ENCODE measurements around the gene TBX2.
"Not testable (repeated sequence)": the region's sequence is repeated elsewhere in the genome, so short reads cannot be mapped to it uniquely, and the experiment has no call there.

TBX2 gene

DNA sequence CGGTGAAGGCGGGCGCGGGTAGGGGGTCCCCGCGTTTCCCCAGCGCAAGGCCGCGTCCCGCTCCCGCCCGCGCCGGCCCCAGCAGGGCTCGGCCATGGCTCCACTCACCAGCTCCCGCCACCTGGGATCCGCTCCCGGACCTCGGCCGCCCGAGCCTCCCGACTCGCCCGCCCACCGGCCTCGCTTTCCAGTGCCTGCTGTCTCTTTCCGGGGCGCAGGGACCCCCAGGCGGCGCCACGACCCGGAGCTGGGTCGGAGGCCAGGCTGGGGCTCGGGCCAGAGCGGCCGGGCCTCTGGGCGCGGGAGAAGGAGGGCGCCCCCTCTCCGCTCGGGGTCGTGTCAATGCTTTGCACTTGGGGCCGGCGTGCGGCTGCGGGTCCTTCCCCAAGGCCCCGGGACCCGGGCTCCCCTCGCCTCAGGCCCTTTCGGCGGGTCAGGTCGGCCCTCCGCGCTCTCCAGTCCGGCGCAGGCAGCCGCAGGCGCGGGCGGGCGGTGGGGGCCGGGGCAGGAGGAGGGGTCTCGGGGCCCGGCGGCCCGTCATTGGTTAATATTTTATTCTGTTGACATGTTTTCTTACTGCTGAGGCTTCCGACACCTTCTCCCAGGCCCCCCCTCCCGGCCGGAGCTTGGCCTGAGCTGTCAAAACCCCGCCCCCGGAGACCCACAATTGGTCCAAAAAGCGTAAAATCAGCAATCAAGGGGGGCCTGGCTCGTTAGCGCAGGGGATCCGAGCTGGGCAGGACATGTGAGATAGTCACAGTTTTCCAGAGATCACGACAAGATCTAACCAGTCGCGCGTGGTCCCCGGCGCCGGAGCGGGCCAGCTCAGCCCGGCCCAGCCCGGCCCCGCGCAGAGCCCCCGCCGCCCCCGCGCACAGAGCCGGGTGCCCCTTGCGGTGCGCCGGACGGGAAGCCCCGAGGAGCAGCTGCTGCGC lies at the start of gene TBX2:
TBX2 (plus strand) TSS at position 713 of the 935 bp plus-strand sequence. CDS start 334 bp downstream, outside the sequence.
- DNase-seq (ENCODE audit: insufficient read length, low spot score) (peak; percentile 100), FAIRE-seq (no peak)
- TF ChIP-seq POLR2A (IDR thresholded peaks at IDR 0.05; ENCODE audit: low read depth, low read length) = peak; percentile 86

DNA sequence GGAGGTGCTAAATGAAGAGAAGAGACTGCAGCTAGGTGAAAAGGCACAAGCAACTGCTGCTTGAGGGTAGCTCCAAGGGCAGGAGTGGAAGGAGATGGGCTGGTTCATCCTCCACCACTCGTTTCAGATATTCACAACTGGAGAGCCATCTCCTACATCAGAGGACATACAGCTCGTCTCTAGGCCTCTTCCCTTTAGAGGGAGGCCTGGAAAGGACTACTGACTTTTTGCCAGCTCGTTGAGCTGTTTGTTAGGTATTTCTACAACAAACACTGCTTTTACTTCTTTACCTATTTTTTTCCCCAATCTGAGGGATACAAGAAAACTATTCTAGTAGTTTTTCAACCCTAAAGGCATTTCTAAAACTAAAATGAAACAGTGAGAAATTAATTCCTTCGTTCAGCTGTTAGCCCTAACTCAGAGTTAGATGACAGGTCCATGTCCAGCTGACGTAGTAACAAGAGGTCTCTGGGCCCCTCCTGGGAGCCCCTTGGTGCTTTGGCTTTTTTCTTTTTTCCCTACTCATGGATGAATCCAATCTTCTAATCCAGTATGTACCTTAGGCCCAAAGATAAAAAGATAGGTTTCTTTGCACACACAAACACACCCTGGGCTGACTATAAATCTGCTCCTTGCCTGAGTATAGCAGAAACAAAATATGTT lies 47.8 kb upstream of the TBX2 start:
- FAIRE-seq = no peak
- DNase-seq (ENCODE audit: insufficient read length, low spot score) = no peak
- TF ChIP-seq POLR2A (IDR thresholded peaks at IDR 0.05; ENCODE audit: low read depth, low read length) = no peak

DNA sequence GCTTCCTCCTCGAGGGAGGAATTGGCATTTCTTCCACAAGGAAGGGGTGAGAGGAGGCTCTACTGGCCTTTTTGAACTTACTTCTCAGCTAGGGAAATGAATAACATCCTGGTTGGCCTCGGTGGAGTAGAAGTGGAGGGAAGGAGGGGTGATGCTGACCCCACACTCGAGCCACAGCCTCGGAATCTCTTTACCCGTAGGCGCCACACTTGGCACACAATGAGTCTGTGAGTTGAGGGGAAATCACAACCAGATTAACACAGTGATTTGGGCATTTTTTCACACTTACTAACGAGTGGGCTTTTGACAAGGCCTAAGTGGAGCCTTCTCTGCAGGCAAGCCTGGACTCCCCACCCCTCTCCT lies 47.3 kb upstream of the TBX2 start:
- no peak for FAIRE-seq

DNA sequence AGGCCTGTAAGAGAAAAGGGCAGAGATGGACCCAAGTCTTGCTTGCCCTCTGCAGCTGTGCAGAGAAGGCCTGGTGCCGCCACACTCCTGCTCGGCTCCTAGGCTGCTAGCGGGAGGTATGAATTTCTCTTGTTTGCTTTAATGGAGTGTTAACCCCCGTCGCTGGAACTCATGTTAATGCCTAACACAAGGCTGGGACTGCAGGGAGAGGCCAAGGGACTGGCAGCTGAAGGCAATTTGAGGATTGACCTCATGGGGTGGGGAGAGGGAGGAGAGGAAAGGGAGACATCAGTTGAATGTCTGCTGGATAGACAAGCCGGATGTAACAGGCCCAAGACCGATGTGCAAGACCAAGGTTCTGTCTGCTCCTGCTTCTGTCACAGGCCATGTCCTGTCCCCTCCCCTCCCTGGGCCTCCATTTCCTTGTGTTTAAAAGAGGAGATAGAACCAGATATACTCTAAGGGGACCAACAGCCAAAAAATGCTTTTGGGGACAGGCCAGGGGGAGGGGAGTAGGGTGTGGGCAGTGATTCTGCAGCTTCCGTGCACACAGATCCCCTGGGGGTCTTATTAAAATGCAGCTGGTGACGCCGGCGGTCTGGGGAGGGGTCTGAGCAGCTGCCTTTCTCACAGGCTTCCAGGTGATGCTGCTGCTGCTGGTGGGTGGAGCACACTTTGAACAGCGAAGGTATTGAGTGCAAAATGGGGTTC lies 46.7 kb upstream of the TBX2 start:
- DNase-seq (ENCODE audit: insufficient read length, low spot score) (no peak), FAIRE-seq (no peak)
- no peak for TF ChIP-seq POLR2A (IDR thresholded peaks at IDR 0.05; ENCODE audit: low read depth, low read length)

More for the DNA sequence above, 47.3 kb upstream of the TBX2 start:
- no peak for TF ChIP-seq POLR2A (IDR thresholded peaks at IDR 0.05; ENCODE audit: low read depth, low read length)
- DNase-seq (ENCODE audit: insufficient read length, low spot score) = no peak

DNA sequence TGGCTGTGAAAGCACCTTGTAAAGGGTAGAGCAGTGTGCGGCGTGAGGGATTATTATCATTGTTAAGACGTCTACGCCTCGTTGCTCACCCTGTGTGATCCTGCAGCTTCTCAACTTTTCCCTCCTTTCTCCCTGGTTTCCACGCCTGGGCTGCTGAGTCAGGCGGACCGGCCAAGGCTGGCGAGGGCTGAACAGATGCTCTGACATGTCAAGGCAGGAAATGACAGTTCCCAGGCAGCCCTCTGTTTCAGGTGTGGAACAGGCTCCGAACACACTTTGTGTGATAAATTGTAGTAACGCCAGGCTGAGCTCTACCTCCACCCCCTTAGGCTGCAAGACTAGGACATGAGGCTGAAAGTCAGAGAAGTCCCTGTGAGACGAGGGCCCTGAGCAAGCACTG lies 46.0 kb upstream of the TBX2 start:
- no peak for TF ChIP-seq POLR2A (IDR thresholded peaks at IDR 0.05; ENCODE audit: low read depth, low read length)

DNA sequence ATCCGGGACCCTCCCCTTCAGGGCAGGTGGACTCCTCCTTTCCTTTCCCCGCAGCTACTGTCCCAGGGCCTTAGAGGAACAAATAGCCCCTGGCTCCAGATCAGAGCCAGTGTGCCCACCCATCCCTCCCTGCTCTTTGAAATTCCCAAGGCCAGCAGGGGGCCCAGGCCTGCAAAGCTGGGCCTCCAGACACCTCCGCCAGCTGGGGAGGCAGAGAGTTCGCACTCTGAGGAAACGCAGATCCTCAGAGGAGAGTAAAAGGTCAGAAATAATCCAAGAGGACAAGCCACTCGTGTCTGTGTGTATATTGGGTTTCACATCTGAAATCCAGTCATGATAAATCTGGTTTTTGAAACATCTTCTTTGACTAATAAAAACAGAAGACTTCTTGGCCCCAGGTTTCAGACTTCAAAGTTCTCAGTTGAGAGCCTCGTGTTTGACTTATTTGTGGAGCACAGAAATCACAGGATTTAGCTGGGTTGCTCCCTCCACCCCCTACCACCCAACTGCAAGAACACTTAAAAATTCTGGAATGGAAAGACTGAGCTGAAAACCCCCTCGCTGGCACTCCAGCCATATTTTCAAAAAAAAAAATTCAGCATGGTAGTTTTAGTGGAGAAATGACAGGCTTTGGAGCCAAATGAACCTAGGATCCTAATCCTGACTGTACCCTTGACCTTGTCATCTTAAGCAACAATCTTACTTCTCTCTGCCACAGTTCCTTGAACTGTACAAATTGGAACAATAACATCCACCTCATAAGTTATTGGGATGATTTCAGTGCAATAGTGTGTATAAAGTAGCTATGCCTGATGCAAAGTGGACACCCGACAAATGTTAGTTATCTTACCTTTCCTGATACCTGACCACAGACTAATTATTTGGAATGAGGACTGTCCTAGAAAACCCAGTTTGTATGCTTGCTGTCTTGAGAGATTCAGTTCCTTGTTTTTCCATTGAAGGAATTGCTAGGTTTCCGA lies 44.5 kb upstream of the TBX2 start:
- DNase-seq (ENCODE audit: insufficient read length, low spot score) (no peak), FAIRE-seq (no peak)
- TF ChIP-seq POLR2A (IDR thresholded peaks at IDR 0.05; ENCODE audit: low read depth, low read length) = no peak

More for the DNA sequence above, 46.0 kb upstream of the TBX2 start:
- no peak for FAIRE-seq
- no peak for DNase-seq (ENCODE audit: insufficient read length, low spot score)

DNA sequence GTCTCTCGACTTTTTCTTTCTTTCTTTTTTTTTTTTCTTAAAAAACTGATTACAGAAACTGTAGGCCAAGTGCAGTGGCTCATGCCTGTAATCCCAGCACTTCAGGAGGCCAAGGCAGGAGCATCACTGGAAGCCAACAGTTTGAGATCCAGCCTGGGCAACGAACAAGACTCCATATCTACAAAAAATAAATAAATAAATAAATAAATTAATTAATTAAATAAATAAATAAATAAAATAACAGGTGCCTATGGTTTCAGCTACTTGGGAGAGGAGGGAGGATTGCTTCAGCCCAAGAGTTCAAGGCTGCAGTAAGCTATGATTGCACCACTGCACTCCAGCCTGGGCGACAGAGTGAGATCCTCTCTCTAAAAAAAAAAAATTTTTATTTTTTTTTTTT lies 42.6 kb upstream of the TBX2 start:
- FAIRE-seq; DNase-seq (ENCODE audit: insufficient read length, low spot score): not testable (repeated sequence)

DNA sequence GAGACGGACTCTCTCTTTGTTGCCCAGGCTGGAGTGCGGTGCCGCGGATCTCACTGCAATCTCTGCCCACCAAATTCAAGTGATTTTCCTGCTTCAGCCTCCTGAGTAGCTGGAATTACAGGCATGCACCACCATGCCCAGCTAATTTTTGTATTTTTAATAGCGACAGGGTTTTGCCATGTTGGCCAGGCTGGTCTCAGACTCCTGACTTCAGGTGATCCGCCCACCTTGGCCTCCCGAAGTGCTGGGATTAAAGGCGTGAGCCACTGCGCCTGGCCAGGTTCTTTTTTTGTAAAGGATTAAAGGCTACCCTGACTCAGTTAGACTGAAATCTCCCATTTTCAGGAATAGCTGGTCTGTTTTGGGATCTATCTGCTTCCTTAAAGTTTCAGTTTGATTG lies 40.1 kb upstream of the TBX2 start:
- DNase-seq (ENCODE audit: insufficient read length, low spot score); FAIRE-seq: not testable (repeated sequence)

DNA sequence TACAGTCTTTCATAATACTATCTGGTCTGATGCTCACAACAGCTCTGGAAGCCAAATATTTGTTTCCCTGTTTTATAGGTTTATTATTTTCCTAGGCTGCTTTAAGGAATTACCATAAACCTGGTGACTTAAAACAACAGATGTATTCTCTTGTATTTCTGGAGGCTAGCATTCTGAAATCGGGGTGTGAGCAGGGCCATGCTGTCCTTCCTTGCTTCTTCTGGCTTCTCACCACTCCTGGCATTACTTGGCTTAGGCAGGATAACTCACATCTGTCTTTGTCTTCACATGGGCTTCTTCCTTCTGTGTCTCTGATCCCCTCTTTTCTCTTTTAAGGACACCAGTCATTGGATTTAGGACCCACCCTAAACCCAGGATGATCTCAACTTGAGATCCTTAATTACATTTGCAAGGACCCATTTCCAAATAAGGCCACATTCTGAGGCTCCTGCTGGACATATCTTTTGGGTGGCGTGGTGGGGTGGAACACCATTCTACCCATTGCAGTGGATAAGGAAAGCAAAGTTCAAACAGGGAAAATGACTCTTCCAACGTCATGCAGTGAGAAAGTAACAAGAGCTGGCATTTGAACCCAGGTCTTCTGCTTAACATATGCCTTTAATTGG lies 39.2 kb upstream of the TBX2 start:
- FAIRE-seq = no peak
- no peak for DNase-seq (ENCODE audit: insufficient read length, low spot score)
- TF ChIP-seq POLR2A (IDR thresholded peaks at IDR 0.05; ENCODE audit: low read depth, low read length) = no peak

DNA sequence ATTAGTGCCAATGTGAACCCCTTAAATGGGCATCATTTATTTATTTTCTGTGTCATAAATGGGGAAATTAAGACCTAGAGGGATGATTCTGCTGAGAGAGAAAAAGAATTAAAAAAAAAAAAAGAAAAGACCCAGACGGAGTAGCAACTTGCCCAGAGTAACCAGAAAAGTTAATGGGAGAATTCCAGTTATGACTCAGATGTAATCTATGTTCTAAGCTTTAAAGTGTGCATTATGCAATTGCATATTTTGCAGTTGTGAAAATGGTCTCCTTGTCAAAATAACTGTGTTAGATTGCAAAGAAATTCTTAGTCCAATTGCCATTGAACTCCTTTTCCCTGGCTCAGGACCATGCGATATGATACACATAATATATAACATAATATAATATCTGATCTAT lies 38.6 kb upstream of the TBX2 start:
- FAIRE-seq = no peak
- no peak for TF ChIP-seq POLR2A (IDR thresholded peaks at IDR 0.05; ENCODE audit: low read depth, low read length)
- peak; percentile 61 for DNase-seq (ENCODE audit: insufficient read length, low spot score)

DNA sequence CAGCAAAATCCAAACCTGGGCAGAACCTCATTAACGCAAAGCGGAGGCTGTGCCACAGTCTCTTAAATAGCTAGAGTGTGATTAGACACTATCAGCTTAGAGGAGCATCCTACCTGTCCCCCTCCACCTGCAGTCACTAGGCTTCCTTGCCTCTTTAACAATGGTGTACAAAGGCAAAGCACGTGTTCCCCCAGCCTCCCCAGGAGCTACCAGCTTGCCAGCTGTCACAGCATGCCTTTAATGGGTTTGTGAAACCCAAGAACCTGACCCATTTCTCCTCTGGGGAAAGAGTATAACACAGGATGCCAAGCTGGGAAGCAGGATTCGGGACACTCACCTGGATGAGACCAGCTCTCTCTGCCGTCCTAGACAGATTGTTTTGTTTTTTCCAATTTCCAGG lies 37.2 kb upstream of the TBX2 start:
- TF ChIP-seq POLR2A (IDR thresholded peaks at IDR 0.05; ENCODE audit: low read depth, low read length) = no peak
- FAIRE-seq = no peak
- DNase-seq (ENCODE audit: insufficient read length, low spot score) = no peak

DNA sequence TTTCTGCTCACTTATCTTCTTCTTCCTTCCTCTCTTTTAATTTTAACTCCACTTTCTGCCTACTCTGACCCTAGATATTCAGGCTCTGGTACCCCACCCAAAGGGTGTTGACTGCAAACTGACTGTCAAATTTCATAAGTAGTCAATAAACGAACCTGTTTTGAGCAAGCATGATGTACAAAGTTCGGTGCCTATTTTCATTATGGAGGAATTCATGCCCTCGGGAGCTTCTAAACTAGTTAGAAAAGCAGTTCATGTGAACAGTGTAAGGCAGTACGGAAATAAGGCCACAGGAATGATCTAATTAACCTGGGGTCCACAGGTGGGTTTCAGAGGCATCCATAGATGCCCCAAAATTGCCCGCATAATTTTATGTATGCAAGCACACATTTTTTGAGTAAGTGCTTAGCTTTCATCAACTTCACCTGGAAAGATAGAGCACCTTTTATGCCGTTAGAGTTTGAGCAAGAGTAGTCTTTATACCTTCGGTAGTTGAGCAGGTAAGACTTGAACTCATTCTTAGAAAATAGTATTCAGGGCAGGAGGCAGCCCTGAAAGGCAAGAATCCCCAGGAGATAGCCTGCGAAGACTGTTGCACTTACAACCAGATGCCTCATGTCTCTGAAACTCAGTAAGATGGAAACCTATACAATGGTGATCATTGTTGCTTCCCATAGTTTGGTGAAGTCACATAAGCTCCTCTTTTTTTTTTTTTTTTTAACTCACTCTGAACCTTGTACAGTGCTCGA lies 36.6 kb upstream of the TBX2 start:
- TF ChIP-seq POLR2A (IDR thresholded peaks at IDR 0.05; ENCODE audit: low read depth, low read length) = no peak
- FAIRE-seq (no peak), DNase-seq (ENCODE audit: insufficient read length, low spot score) (no peak)
